GM23338 (cell line): Measurements from ENCODE around the gene TMEM237. TPM values are rescaled to one million over a fixed set of nuclear protein-coding genes. Genes with fewer than 3 reads are reported as not detected.

Source experiments
- ATAC-seq: fragments of 200-7000 bp; cut with Tn5 transposase; 3 replicates; pipeline ENCODE4 v1.9.1; 2020
- DNase-seq: peaks from one replicate; pipeline ENCODE4 v3.0.0-alpha.2; 2015; ENCODE audit warnings: low spot score
- H2AFZ ChIP-seq: fragments of 200-600 bp; sonication (generic); 2 replicates; pipeline ENCODE4 v1.8.0; 2016; ENCODE audit warnings: antibody characterized with exemption, mild to moderate bottlenecking, moderate library complexity
- H3F3A ChIP-seq: fragments of 200-600 bp; sonication (generic); replicated peaks from 2 replicates; pipeline ENCODE4 v1.8.0; 2017; ENCODE audit warnings: antibody characterized with exemption, mixed run types, low read depth
- H3K27ac ChIP-seq: fragments of 200-600 bp; sonication (generic); 2 replicates; pipeline ENCODE4 v1.6.1; 2016; ENCODE audit warnings: low read depth
- H3K27me3 ChIP-seq: fragments of 200-600 bp; sonication (generic); 2 replicates; pipeline ENCODE4 v1.8.0; 2016; ENCODE audit warnings: mild to moderate bottlenecking, mixed run types, moderate library complexity; ENCODE audit not compliant: insufficient read depth
- H3K36me3 ChIP-seq: fragments of 200-600 bp; sonication (generic); 2 replicates; pipeline ENCODE4 v1.8.0; 2016; ENCODE audit warnings: mild to moderate bottlenecking; ENCODE audit not compliant: insufficient read depth
- H3K4me1 ChIP-seq: fragments of 200-600 bp; sonication (generic); 2 replicates; pipeline ENCODE4 v1.8.0; 2016; ENCODE audit warnings: mild to moderate bottlenecking, moderate library complexity; ENCODE audit not compliant: insufficient read depth
- H3K4me2 ChIP-seq: fragments of 200-600 bp; sonication (generic); 2 replicates; pipeline ENCODE4 v1.7.1; 2017; ENCODE audit warnings: mixed run types
- H3K4me3 ChIP-seq: fragments of 200-600 bp; sonication (generic); 2 replicates; pipeline ENCODE4 v1.6.1; 2016; ENCODE audit warnings: mixed run types
- H3K79me2 ChIP-seq: fragments of 200-600 bp; sonication (generic); replicated peaks from 2 replicates; pipeline ENCODE4 v1.8.0; 2017; ENCODE audit warnings: mild to moderate bottlenecking; ENCODE audit not compliant: insufficient read depth
- H3K9me2 ChIP-seq: fragments of 200-600 bp; sonication (generic); 2 replicates; pipeline ENCODE4 v1.8.0; 2017; ENCODE audit not compliant: insufficient read depth
- H4K20me1 ChIP-seq: fragments of 200-600 bp; sonication (generic); replicated peaks from 2 replicates; pipeline ENCODE4 v1.8.0; 2017; ENCODE audit warnings: mild to moderate bottlenecking; ENCODE audit not compliant: insufficient read depth
- H3K27ac Mint-ChIP-seq: 2 replicates; pipeline ENCODE4 v1.8.0; 2020; ENCODE audit warnings: inconsistent platforms, mild to moderate bottlenecking, moderate library complexity, mixed read lengths
- H3K27me3 Mint-ChIP-seq: 3 replicates; pipeline ENCODE4 v1.8.0; 2022; ENCODE audit warnings: low read depth, mild to moderate bottlenecking, moderate library complexity, mixed read lengths, inconsistent platforms; ENCODE audit not compliant: insufficient read depth, poor library complexity
- H3K36me3 Mint-ChIP-seq: 3 replicates; pipeline ENCODE4 v1.8.0; 2021; ENCODE audit warnings: low read depth, mild to moderate bottlenecking, inconsistent platforms, moderate library complexity, mixed read lengths
- H3K4me1 Mint-ChIP-seq: 3 replicates; pipeline ENCODE4 v1.8.0; 2020; ENCODE audit warnings: mild to moderate bottlenecking, inconsistent platforms, mixed read lengths
- H3K4me3 Mint-ChIP-seq: 3 replicates; pipeline ENCODE4 v1.8.0; 2021; ENCODE audit warnings: moderate library complexity, mild to moderate bottlenecking, inconsistent platforms, mixed read lengths
- H3K9me3 Mint-ChIP-seq: 3 replicates; pipeline ENCODE4 v1.8.0; 2020; ENCODE audit warnings: moderate library complexity, mild to moderate bottlenecking, inconsistent platforms, mixed read lengths
- JUNB ChIP-seq: IDR thresholded peaks from one replicate; pipeline ENCODE4 v1.6.1; 2016; ENCODE audit warnings: antibody characterized with exemption; ENCODE audit not compliant: unreplicated experiment
- STAT1 ChIP-seq: IDR thresholded peaks from one replicate; pipeline ENCODE4 v1.6.1; 2016; ENCODE audit warnings: antibody characterized with exemption; ENCODE audit not compliant: unreplicated experiment
- polyA plus RNA-seq: library from polyadenylated mRNA; unstranded; fragments of >200 nt; fragmentation: Nextera tagmentation; extraction: Ambion mirVana; gene quantifications from 2 replicates; pipeline ENCODE4 v1.2.1, GENCODE V29; 2016
- small RNA-seq: library from RNA; depleted of rRNA; stranded (forward); fragments of <200 nt; gene quantifications from one replicate; pipeline ENCODE3, GENCODE V24; 2014; ENCODE audit warnings: low replicate concordance
- total RNA-seq: library from RNA; depleted of rRNA; stranded (reverse); fragments of >200 nt; shearing (Covaris generic); gene quantifications from 2 replicates; pipeline ENCODE4 v1.2.3, GENCODE V29; 2014; rRNA removed

The TMEM237 gene
- total and polyA plus RNA-seq, 2 experiments from 2014 or later = 42.0 to 48.9 TPM

DNA sequence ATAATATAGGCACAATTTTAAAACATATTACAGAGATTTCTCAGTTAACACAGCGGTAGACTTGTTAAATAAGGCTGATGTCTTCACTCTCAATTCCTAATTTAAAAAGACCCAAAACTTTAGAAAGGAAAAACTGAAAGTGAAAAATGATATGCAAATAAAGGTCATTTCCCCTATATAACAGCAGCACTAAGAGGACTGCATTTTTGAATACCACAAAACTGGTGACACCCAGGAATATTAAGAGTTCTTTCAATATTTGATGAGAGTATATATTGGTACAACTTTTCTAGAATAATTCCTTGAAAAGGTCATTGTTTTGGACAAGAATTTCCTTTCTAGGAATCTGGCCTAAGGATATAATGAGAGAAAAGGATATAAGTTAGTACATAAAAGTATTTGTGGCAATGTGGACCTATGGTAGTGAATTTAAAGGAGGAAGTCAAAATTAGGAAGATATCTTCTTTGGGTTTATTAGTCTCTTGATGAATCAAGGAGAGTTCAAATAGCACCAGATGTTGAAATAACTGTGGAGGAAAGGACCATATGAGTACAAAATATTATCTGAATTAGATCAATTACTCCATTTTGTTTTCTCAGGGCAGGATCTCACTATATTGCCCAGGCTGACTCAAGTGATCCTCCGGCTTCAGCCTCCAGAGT lies 70.3 kb downstream of the TMEM237 start:
- no peak overlapping the region for H3K27ac ChIP-seq
- no peak overlapping the region for H2AFZ ChIP-seq
- Mint-ChIP-seq H3K27me3 (no peaks in the 10 kb centered on the region), H3K4me3 (no peak overlapping the region), H3K9me3 (no peaks in the 10 kb centered on the region), H3K27ac (no peak overlapping the region), H3K4me1 (no peaks in the 10 kb centered on the region), H3K36me3 (no peaks in the 10 kb centered on the region)
- no peak overlapping the region for H3K4me2 ChIP-seq
- H3K4me3 ChIP-seq = no peak overlapping the region
- H3F3A ChIP-seq = no peaks in the 10 kb centered on the region
- H4K20me1 ChIP-seq = no peaks in the 10 kb centered on the region
- DNase-seq (no peak), ATAC-seq (no peak)
- no peaks in the 10 kb centered on the region for H3K9me2 ChIP-seq
- H3K27me3 ChIP-seq = no peaks in the 10 kb centered on the region
- no peaks in the 10 kb centered on the region for H3K36me3 ChIP-seq
- TF ChIP-seq STAT1 (no peak), JUNB (no peak)
- H3K79me2 ChIP-seq = no peaks in the 10 kb centered on the region
- no peaks in the 10 kb centered on the region for H3K4me1 ChIP-seq

Small RNAs within 50 kb of the gene (small RNA-seq; reads per million reads assigned to genes)
- not detected for gene RNU6-651P

Other genes with a start within 250 kb of the TMEM237 start
- gene TRAK2, start 192.0 kb downstream of the TMEM237 start, total RNA-seq = 12.0 and 17.0 TPM in 2 replicates
- 5.8 and 6.7 TPM in 2 replicates for gene TRAK2, start 192.0 kb downstream of the TMEM237 start, polyA plus RNA-seq
- 37.1 and 37.6 TPM in 2 replicates for gene STRADB, start 191.8 kb downstream of the TMEM237 start, total RNA-seq
- gene STRADB, start 191.8 kb downstream of the TMEM237 start, polyA plus RNA-seq = 35.9 and 41.3 TPM in 2 replicates
- gene MPP4, start 55.1 kb upstream of the TMEM237 start, total RNA-seq = 0.35 TPM in 1 of 2 replicates, not detected in the other
- 0.09 TPM in 1 of 2 replicates, not detected in the other for gene MPP4, start 55.1 kb upstream of the TMEM237 start, polyA plus RNA-seq
- gene ALS2, start 137.4 kb upstream of the TMEM237 start, total RNA-seq = 35.3 and 43.3 TPM in 2 replicates
- gene ALS2, start 137.4 kb upstream of the TMEM237 start, polyA plus RNA-seq = 9.6 and 9.9 TPM in 2 replicates
- gene CDK15, start 163.0 kb upstream of the TMEM237 start, total RNA-seq = not detected in 2 replicates
- gene CDK15, start 163.0 kb upstream of the TMEM237 start, polyA plus RNA-seq = 0.16 and 0.27 TPM in 2 replicates